HG02798 (cell line): ENCODE measurements around the gene GNA14.
"Not testable (repeated sequence)": the region's sequence is repeated elsewhere in the genome, so short reads cannot be mapped to it uniquely, and the experiment has no call there.

Source experiments
- ATAC-seq: cut with Tn5 transposase; IDR thresholded peaks from one replicate; pipeline ENCODE4 v1.9.1; 2021; ENCODE audit warnings: mild to moderate bottlenecking; ENCODE audit not compliant: unreplicated experiment, poor library complexity

GNA14 gene

GRCh38 chr9:77456829-77457437 lies 191.2 kb downstream of the GNA14 start:
- ATAC-seq = peak; percentile 80

DNA sequence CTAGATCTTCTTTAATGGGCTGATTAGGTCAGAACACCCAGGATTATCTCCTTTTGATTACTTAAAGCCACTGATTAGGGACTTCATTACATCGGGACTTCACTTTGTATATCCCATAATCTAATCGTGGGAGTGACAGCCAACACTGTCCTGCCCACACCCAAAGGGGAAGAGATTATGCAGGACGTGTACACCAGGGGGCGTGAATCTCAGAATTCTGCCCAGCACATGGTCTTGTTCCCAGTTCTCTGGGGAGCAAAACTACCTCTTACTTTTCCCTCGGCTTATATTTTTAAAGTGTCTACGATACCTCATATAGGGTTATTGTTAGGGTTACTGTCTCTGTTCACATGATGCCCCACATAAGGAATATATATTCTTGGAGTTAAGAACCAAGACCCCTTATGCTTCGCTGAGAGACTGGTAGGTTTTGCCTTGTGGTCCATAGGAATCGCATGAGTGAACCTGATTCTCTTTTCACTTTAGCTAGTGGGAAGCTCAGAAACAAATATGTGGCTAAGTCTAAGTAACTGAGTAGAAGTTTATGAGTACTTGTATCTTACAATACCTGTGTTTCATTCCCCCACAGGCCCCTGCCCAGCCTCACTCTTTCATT lies 192.7 kb downstream of the GNA14 start:
- ATAC-seq = peak; percentile 53

DNA sequence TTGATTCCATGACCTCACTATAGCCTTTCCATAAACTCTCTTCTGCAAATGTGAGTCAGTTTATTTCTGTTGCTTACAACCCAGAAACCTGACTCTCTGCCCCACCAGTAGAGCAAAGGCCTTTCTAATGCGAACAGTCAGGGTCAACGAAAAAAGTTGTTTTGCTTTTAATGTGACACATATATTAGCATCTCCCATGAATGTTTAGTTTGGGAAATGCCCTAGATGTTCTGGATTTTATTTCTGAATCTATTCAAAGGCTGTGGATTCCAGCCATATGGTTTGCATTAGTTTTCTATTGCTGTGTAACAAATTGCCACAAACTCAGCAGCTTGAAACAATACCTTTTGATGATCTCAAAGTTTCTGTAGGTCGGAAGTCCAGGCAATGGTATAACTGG lies 193.5 kb downstream of the GNA14 start:
- ATAC-seq = no peak

GRCh38 chr9:77453825-77454647 lies 194.1 kb downstream of the GNA14 start:
- no peak for ATAC-seq

- ATAC-seq = no peak
Measured at GRCh38 chr9:77451507-77451906, 196.6 kb downstream of the GNA14 start.

- no peak for ATAC-seq
Measured at GRCh38 chr9:77450085-77450475, 198.0 kb downstream of the GNA14 start.

- ATAC-seq = no peak
Measured at GRCh38 chr9:77449240-77450084, 198.7 kb downstream of the GNA14 start.

DNA sequence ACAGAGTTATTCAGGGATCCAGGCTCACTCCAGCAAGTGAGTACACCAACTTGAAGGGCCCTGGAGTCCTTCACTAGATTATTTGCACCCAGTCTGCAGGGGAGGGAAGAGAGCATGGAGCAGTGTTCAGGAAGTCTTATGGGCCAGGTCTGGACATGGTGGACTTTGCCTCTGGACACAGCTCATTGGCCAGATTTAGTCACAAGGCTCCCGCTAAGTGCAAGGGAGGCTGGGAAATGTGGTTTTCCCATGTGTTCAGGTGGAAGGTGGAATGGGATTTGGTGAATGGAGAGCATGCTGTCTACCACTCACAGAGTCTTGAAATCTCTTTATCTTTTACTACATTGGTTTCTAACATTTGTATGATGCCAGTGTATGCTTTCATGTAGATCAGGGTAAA lies 200.5 kb downstream of the GNA14 start:
- ATAC-seq = no peak

GRCh38 chr9:77442436-77442835 lies 205.7 kb downstream of the GNA14 start:
- no peak for ATAC-seq

GRCh38 chr9:77441124-77441523 lies 207.0 kb downstream of the GNA14 start:
- not testable (repeated sequence) for ATAC-seq

- ATAC-seq = no peak
Measured at GRCh38 chr9:77440057-77440456, 208.1 kb downstream of the GNA14 start.

GRCh38 chr9:77438653-77439052 lies 209.5 kb downstream of the GNA14 start:
- ATAC-seq = no peak

DNA sequence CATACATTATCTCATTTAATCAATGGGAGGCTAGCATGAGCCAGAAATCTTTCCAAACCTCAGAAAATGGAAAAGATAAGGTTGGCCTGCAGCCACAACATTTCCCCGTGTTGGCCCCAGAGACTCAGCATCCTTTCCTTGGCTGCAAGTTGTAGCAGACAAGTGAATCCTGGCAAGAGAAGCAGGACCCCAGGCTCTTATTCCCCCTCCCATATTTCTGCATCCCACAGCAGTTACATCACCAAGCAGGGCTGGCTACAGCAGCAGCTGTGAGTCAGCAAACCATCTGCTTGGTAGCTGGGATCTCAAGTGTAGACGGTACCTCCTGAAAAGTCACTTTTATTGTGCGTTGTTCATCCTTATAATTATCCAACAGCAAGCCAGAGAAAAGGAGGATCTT lies 212.4 kb downstream of the GNA14 start:
- ATAC-seq = no peak

DNA sequence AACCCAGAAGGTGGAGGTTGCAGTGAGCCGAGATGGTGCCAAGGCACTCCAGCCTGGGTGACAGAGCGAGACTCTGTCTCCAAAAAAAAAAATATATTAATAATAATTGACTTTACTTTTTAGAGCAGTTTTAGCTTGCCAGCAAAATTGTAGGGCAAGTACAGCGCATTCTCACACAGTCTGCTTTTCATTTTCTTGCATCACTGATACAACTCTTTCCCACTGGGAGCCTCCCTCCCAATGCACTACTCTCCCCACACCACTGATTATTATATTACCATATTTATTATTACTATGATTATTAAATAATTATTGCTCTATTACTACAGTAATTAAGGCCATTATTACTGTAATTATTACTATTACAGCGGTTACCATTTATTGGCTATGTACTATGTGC lies 212.8 kb downstream of the GNA14 start:
- ATAC-seq = no peak

GRCh38 chr9:77433675-77434445 lies 214.3 kb downstream of the GNA14 start:
- peak; percentile 88 for ATAC-seq

- no peak for ATAC-seq
Measured at GRCh38 chr9:77432053-77432452, 216.1 kb downstream of the GNA14 start.

DNA sequence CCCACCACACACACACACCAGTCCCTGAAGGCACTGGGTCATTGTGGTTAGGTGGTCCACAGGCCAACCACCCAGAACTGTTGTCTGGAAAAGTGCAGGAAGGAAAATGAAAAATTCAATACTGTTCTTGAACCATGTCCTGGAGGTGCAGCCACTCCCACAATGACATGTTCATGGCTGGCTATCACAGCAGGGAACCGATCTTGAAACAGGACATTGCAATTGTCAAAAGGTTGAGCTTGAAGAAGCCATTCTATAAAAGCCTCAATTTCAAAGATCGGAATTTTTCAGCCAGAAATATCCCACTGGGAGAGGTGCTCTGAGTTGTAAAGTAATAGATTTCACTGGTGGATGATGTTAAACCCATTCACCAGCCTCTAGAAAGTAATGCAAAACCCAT lies 218.2 kb downstream of the GNA14 start:
- ATAC-seq = no peak

GRCh38 chr9:77427256-77427927 lies 220.7 kb downstream of the GNA14 start:
- no peak for ATAC-seq

DNA sequence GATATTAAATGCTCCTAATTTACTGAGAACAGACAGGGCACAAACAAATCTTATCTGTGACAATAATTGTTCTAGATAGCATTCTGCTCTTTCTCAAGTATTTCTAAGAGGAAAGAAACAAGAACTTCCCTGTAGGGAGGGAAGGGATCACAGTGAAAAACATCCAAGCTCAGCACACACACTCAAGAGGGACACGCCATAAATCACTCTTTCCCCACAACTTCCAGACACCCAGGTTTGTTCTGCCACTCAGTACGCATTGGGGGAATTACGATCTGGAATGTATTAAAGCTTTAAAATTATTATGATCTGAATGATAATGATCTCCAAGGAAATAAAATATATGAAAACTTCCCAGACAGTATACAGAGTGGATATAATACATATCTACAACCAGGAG lies 221.4 kb downstream of the GNA14 start:
- no peak for ATAC-seq
